Astrocyte (in vitro differentiated cells and primary cell): ENCODE data around the gene B4GALT4.

ENCODE experiments used
- CTCF ChIP-seq: IDR thresholded peaks from 2 replicates; pipeline ENCODE4 v1.5.1; 2011; ENCODE audit warnings: low read depth, mild to moderate bottlenecking, inconsistent platforms, low read length, moderate library complexity; ENCODE audit not compliant: insufficient read depth
- EZH2 ChIP-seq: IDR thresholded peaks from 2 replicates; pipeline ENCODE4 v1.6.1; 2012; ENCODE audit warnings: mild to moderate bottlenecking, low read length, inconsistent platforms; ENCODE audit not compliant: insufficient read depth

GRCh38 chr3:119211803-119212202, 28.9 kb downstream of the B4GALT4 start:
- TF ChIP-seq CTCF (no peak), EZH2 (no peak)
